ENCODE results near the gene IER5. TPM values are rescaled to one million over a fixed set of nuclear protein-coding genes. Genes with fewer than 3 reads are reported as not detected.

IER5 gene
- total RNA-seq, 4 donors from 2014 or later = 10.7 to 16.7 (median 14.9) TPM

- TF ChIP-seq POLR2AphosphoS5 (IDR thresholded peaks at IDR 0.05) = no peak
- no peak for TF ChIP-seq EP300 (IDR thresholded peaks at IDR 0.05)
- TF ChIP-seq CTCF (IDR thresholded peaks at IDR 0.05) = no peak
- no peak for TF ChIP-seq POLR2A (IDR thresholded peaks at IDR 0.05)
- Histone ChIP-seq H3K4me1 (peaks cover under 1 to 45% (median 10%) of the 10 kb centered on the region in 3 donors), H3K9me3 (no peaks in the 10 kb centered on the region), H3K27ac (peak overlapping the region; percentile 72 to 98 (median 95)), H3K27me3 (no peaks in the 10 kb centered on the region), H3K36me3 (no peaks in the 10 kb centered on the region), H3K4me3 (peak overlapping the region; percentile 61 to 88)
- peak; percentile 13 for ATAC-seq
- WGBS, 2 donors (ENCODE audit: low coverage in 1 of 2) = no CpG with 5 or more reads among the region's 97 CpGs
Observed at GRCh38 chr1:181089017-181089675, 646 bp downstream of the IER5 start.

GRCh38 chr1:181089676-181090544 lies 1.4 kb downstream of the IER5 start:
- WGBS, 2 donors (ENCODE audit: low coverage in 1 of 2) = 1 to 4% methylated on average over 9 to 19 of the region's 48 CpGs

GRCh38 chr1:181090641-181091126 lies 2.2 kb downstream of the IER5 start:
- peak overlapping the region; percentile 72 to 98 (median 95) for H3K27ac ChIP-seq
- peaks cover 13 to 60% (median 22%) of the 10 kb centered on the region in 3 donors for H3K4me1 ChIP-seq
- H3K9me3 ChIP-seq = no peaks in the 10 kb centered on the region
- 12 to 18% methylated on average over 9 of the region's 9 CpGs for WGBS, 2 donors (ENCODE audit: low coverage in 1 of 2)
- peak overlapping the region; percentile 61 to 88 for H3K4me3 ChIP-seq
- H3K27me3 ChIP-seq = no peaks in the 10 kb centered on the region
- H3K36me3 ChIP-seq = no peaks in the 10 kb centered on the region
- ATAC-seq = no peak
- TF ChIP-seq POLR2AphosphoS5 (IDR thresholded peaks at IDR 0.05) = no peak
- TF ChIP-seq POLR2A (IDR thresholded peaks at IDR 0.05) = no peak
- TF ChIP-seq CTCF (IDR thresholded peaks at IDR 0.05) = no peak
- TF ChIP-seq EP300 (IDR thresholded peaks at IDR 0.05) = no peak

More at GRCh38 chr1:181089676-181090544, 1.4 kb downstream of the IER5 start:
- Histone ChIP-seq H3K4me3 (peak overlapping the region; percentile 61 to 88), H3K36me3 (no peaks in the 10 kb centered on the region), H3K27me3 (no peaks in the 10 kb centered on the region), H3K4me1 (peaks cover 7 to 52% (median 16%) of the 10 kb centered on the region in 3 donors), H3K9me3 (no peaks in the 10 kb centered on the region), H3K27ac (peak overlapping the region; percentile 72 to 98 (median 95))
- TF ChIP-seq CTCF (IDR thresholded peaks at IDR 0.05) (no peak), EP300 (IDR thresholded peaks at IDR 0.05) (no peak), POLR2A (IDR thresholded peaks at IDR 0.05) (peak; percentile 35 to 53), POLR2AphosphoS5 (IDR thresholded peaks at IDR 0.05) (peak; percentile 83)
- ATAC-seq = peak; percentile 66

- H3K4me3 ChIP-seq = peak overlapping the region; percentile 61 to 88
- H3K27ac ChIP-seq = peak overlapping the region in 3 of 4 donors; percentile 94 to 98 (median 96)
- H3K9me3 ChIP-seq = no peaks in the 10 kb centered on the region
- H3K27me3 ChIP-seq = no peaks in the 10 kb centered on the region
- TF ChIP-seq CTCF (IDR thresholded peaks at IDR 0.05) (no peak), POLR2AphosphoS5 (IDR thresholded peaks at IDR 0.05) (no peak), EP300 (IDR thresholded peaks at IDR 0.05) (no peak)
- ATAC-seq = no peak
- H3K4me1 ChIP-seq = peaks cover 13 to 68% (median 22%) of the 10 kb centered on the region in 3 donors
- WGBS, 2 donors (ENCODE audit: low coverage in 1 of 2) = 74 to 84% methylated on average over 8 of the region's 8 CpGs
- no peaks in the 10 kb centered on the region for H3K36me3 ChIP-seq
Observed at GRCh38 chr1:181091309-181092040, 3.0 kb downstream of the IER5 start.

All from gastroesophageal sphincter (tissue), 4 donors.